ENCODE results near the gene SLC5A10. TPM values are rescaled to one million over a fixed set of nuclear protein-coding genes. Genes with fewer than 3 reads are reported as not detected.

SLC5A10 gene
- not detected in 2 replicates for total RNA-seq (2012; rRNA removed)

GRCh38 chr17:18951941-18952842 is at the start of gene SLC5A10:
Gene SLC5A10 (plus strand): TSS chr17:18952165. CDS start chr17:18952206, 41 bp downstream.
- Histone ChIP-seq H3K9me3 (replicated peaks; ENCODE audit: low read length) (no peaks in the 10 kb centered on the region), H3K27me3 (ENCODE audit: control insufficient read depth, insufficient read depth, low read length) (peaks cover 43% of the 10 kb centered on the region), H3K4me2 (ENCODE audit: low read length) (peak within 1 kb of the TSS; percentile 19), H3K4me1 (ENCODE audit: control insufficient read depth, insufficient read depth, low read length) (no peaks in the 10 kb centered on the region), H3K36me3 (ENCODE audit: insufficient read depth, low read length) (no peaks in the 10 kb centered on the region), H3K4me3 (ENCODE audit: low read length) (no peak within 1 kb of the TSS), H3K9ac (ENCODE audit: low read depth, low read length) (no peak within 1 kb of the TSS)

- no peaks in the 10 kb centered on the region for H3K4me1 ChIP-seq (ENCODE audit: control insufficient read depth, insufficient read depth, low read length)
- H3K4me3 ChIP-seq (ENCODE audit: low read length): no peak overlapping the region
- H3K4me2 ChIP-seq (ENCODE audit: low read length): no peak overlapping the region
- no peaks in the 10 kb centered on the region for H3K27me3 ChIP-seq (ENCODE audit: control insufficient read depth, insufficient read depth, low read length)
- H3K9ac ChIP-seq (ENCODE audit: low read depth, low read length): no peak overlapping the region
- H3K9me3 ChIP-seq (replicated peaks; ENCODE audit: low read length): no peaks in the 10 kb centered on the region
- H3K36me3 ChIP-seq (ENCODE audit: insufficient read depth, low read length): peaks cover 16% of the 10 kb centered on the region
These were observed 47.5 kb upstream of the SLC5A10 start for GRCh38 chr17:18904482-18904881.

DNA sequence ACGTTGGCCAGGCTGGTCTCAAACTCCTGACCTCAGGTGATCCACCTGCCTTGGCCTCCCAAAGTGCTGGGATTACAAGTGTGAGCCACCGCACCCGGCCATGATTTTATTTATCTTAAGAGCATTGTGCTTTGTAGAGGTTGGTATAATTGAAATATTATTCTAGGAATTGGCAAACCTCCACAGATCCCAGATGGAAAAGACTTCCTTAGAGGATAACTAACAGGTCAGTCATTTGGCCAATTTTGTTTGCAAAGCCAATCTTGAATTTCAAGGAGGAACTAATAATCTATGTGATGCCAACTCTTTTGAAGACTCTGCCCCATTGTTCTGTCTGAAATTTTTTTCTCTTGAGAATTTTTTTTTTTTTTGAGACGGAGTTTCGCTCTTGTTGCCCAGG is 46.7 kb upstream of the SLC5A10 start:
- Histone ChIP-seq H3K9ac (ENCODE audit: low read depth, low read length) (no peak overlapping the region), H3K27me3 (ENCODE audit: control insufficient read depth, insufficient read depth, low read length) (no peaks in the 10 kb centered on the region), H3K4me3 (ENCODE audit: low read length) (no peak overlapping the region), H3K4me2 (ENCODE audit: low read length) (no peak overlapping the region), H3K4me1 (ENCODE audit: control insufficient read depth, insufficient read depth, low read length) (no peaks in the 10 kb centered on the region), H3K36me3 (ENCODE audit: insufficient read depth, low read length) (peaks cover 16% of the 10 kb centered on the region), H3K9me3 (replicated peaks; ENCODE audit: low read length) (no peaks in the 10 kb centered on the region)

GRCh38 chr17:18910326-18910725 is 41.6 kb upstream of the SLC5A10 start:
- no peak overlapping the region for H3K9ac ChIP-seq (ENCODE audit: low read depth, low read length)
- H3K4me2 ChIP-seq (ENCODE audit: low read length): no peak overlapping the region
- no peaks in the 10 kb centered on the region for H3K9me3 ChIP-seq (replicated peaks; ENCODE audit: low read length)
- H3K4me1 ChIP-seq (ENCODE audit: control insufficient read depth, insufficient read depth, low read length): no peaks in the 10 kb centered on the region
- no peaks in the 10 kb centered on the region for H3K27me3 ChIP-seq (ENCODE audit: control insufficient read depth, insufficient read depth, low read length)
- H3K36me3 ChIP-seq (ENCODE audit: insufficient read depth, low read length): peaks cover 17% of the 10 kb centered on the region
- no peak overlapping the region for H3K4me3 ChIP-seq (ENCODE audit: low read length)

GRCh38 chr17:18910881-18911280 is 41.1 kb upstream of the SLC5A10 start:
- Histone ChIP-seq H3K9ac (ENCODE audit: low read depth, low read length) (no peak overlapping the region), H3K9me3 (replicated peaks; ENCODE audit: low read length) (no peaks in the 10 kb centered on the region), H3K4me3 (ENCODE audit: low read length) (no peak overlapping the region), H3K4me1 (ENCODE audit: control insufficient read depth, insufficient read depth, low read length) (no peaks in the 10 kb centered on the region), H3K4me2 (ENCODE audit: low read length) (no peak overlapping the region), H3K36me3 (ENCODE audit: insufficient read depth, low read length) (peaks cover 17% of the 10 kb centered on the region), H3K27me3 (ENCODE audit: control insufficient read depth, insufficient read depth, low read length) (no peaks in the 10 kb centered on the region)

DNA sequence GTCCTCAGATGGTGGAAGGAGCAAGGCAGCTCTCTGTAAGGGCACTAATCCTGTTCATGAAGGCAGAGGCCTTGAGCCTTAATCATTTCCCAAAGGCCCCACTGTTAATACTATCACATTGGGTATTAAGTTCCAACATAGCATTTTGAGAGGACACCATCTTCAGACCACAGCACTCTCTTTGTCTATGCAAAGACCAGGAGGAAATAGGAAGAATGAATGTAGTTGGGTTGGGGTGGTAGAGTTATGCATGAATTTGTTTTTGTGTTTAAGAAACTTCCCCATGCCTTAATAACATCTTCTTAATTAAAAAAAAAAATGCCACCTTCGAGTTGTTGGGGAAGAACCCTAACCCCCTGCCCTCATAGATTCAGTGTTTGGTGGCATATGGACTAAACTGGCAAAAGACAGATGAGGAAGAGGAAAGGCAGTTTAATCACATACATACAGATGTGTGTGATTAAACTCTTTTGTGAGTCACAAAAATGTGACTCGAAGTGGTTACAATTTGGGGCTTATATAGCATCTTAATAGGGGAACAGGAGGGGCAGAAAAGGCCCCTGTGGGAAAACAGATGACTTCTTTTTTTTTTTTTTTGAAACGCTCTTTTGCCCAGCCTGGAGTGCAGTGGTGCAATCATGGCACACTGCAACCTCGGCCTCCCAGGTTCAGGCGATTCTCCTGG is 35.0 kb upstream of the SLC5A10 start:
- H3K36me3 ChIP-seq (ENCODE audit: insufficient read depth, low read length): peaks cover 18% of the 10 kb centered on the region
- H3K27me3 ChIP-seq (ENCODE audit: control insufficient read depth, insufficient read depth, low read length): no peaks in the 10 kb centered on the region
- H3K4me3 ChIP-seq (ENCODE audit: low read length): no peak overlapping the region
- H3K4me2 ChIP-seq (ENCODE audit: low read length): no peak overlapping the region
- no peaks in the 10 kb centered on the region for H3K9me3 ChIP-seq (replicated peaks; ENCODE audit: low read length)
- no peak overlapping the region for H3K9ac ChIP-seq (ENCODE audit: low read depth, low read length)
- H3K4me1 ChIP-seq (ENCODE audit: control insufficient read depth, insufficient read depth, low read length): peaks cover 21% of the 10 kb centered on the region

- H3K9me3 ChIP-seq (replicated peaks; ENCODE audit: low read length): no peaks in the 10 kb centered on the region
- H3K4me1 ChIP-seq (ENCODE audit: control insufficient read depth, insufficient read depth, low read length): peaks cover 25% of the 10 kb centered on the region
- no peak overlapping the region for H3K4me3 ChIP-seq (ENCODE audit: low read length)
- no peak overlapping the region for H3K9ac ChIP-seq (ENCODE audit: low read depth, low read length)
- peaks cover 13% of the 10 kb centered on the region for H3K36me3 ChIP-seq (ENCODE audit: insufficient read depth, low read length)
- H3K27me3 ChIP-seq (ENCODE audit: control insufficient read depth, insufficient read depth, low read length): no peaks in the 10 kb centered on the region
- H3K4me2 ChIP-seq (ENCODE audit: low read length): no peak overlapping the region
These were observed 34.4 kb upstream of the SLC5A10 start for GRCh38 chr17:18917506-18918032.

DNA sequence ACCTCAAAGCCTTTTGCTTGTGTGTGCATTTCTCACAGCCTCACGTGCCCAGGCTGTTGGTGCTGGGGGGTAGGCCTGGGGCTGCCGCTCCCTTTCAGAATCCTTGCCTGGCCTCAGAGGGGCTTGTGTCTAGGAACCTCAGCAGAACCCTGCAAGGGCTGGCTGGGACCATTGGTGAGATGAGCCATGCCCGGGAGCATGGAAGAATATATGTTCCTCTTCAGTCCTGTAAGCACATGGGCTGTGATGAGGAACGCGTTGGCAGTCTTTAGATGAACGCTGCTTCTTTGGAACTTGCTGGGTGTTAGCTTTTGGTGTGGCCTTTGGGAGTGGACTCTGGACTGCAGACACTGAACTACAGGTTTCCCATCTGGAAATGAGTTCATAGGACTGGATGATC is 32.0 kb upstream of the SLC5A10 start:
- Histone ChIP-seq H3K9ac (ENCODE audit: low read depth, low read length) (no peak overlapping the region), H3K4me3 (ENCODE audit: low read length) (no peak overlapping the region), H3K36me3 (ENCODE audit: insufficient read depth, low read length) (peaks cover 8% of the 10 kb centered on the region), H3K4me1 (ENCODE audit: control insufficient read depth, insufficient read depth, low read length) (peaks cover 25% of the 10 kb centered on the region), H3K9me3 (replicated peaks; ENCODE audit: low read length) (no peaks in the 10 kb centered on the region), H3K27me3 (ENCODE audit: control insufficient read depth, insufficient read depth, low read length) (no peaks in the 10 kb centered on the region), H3K4me2 (ENCODE audit: low read length) (no peak overlapping the region)

DNA sequence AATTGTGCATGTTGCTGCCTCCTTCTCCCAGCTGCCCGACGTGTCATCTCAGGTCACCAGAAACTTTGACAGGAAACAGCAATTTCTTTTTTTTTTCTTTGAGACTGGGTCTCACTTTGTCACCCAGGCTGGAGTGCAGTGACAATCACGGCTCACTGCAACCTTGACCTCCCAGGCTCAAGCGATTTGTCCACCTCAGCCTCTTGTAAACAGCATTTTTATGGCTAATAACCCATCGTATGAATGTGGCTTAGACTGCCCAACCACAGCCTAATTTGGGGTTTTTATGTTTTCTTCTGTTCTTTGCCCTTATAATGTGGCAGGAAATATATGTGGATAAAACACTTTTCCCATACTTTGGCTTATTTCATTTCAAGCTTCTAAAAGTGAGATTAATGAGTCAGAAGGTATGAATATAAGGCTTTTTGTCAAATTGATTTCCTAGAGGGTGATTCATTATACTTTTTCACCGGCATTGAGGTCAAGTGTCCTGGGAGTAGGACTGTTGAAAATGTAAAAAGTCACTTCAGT is 31.0 kb upstream of the SLC5A10 start:
- Histone ChIP-seq H3K4me3 (ENCODE audit: low read length) (no peak overlapping the region), H3K4me1 (ENCODE audit: control insufficient read depth, insufficient read depth, low read length) (peaks cover 25% of the 10 kb centered on the region), H3K4me2 (ENCODE audit: low read length) (peak overlapping the region; percentile 59), H3K27me3 (ENCODE audit: control insufficient read depth, insufficient read depth, low read length) (no peaks in the 10 kb centered on the region), H3K9me3 (replicated peaks; ENCODE audit: low read length) (no peaks in the 10 kb centered on the region), H3K36me3 (ENCODE audit: insufficient read depth, low read length) (peaks cover 14% of the 10 kb centered on the region), H3K9ac (ENCODE audit: low read depth, low read length) (no peak overlapping the region)

DNA sequence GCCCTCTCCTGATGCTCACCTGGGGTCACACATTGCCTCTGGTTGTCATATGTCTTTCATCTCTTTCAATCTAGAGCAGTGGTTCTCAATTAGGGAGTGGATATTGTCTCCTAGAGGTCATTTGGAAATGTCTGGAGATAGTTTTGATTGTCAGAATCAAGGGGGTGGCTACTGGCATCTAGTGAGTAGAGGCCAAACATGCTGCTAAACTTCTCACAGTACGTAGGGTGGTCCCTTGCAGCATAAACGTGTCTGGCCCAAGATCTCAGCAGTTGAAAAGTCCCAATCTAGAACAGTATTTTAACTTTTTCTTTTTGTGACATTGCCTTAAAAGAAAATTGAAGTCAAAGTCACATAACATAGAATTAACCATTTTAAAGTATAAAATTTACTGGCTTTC is 30.5 kb upstream of the SLC5A10 start:
- no peaks in the 10 kb centered on the region for H3K27me3 ChIP-seq (ENCODE audit: control insufficient read depth, insufficient read depth, low read length)
- no peak overlapping the region for H3K9ac ChIP-seq (ENCODE audit: low read depth, low read length)
- no peaks in the 10 kb centered on the region for H3K9me3 ChIP-seq (replicated peaks; ENCODE audit: low read length)
- H3K4me3 ChIP-seq (ENCODE audit: low read length): no peak overlapping the region
- peak overlapping the region; percentile 59 for H3K4me2 ChIP-seq (ENCODE audit: low read length)
- peaks cover 25% of the 10 kb centered on the region for H3K4me1 ChIP-seq (ENCODE audit: control insufficient read depth, insufficient read depth, low read length)
- H3K36me3 ChIP-seq (ENCODE audit: insufficient read depth, low read length): peaks cover 15% of the 10 kb centered on the region

- Histone ChIP-seq H3K4me3 (ENCODE audit: low read length) (no peak overlapping the region), H3K9me3 (replicated peaks; ENCODE audit: low read length) (no peaks in the 10 kb centered on the region), H3K36me3 (ENCODE audit: insufficient read depth, low read length) (peaks cover 19% of the 10 kb centered on the region), H3K27me3 (ENCODE audit: control insufficient read depth, insufficient read depth, low read length) (no peaks in the 10 kb centered on the region), H3K4me2 (ENCODE audit: low read length) (no peak overlapping the region), H3K9ac (ENCODE audit: low read depth, low read length) (no peak overlapping the region), H3K4me1 (ENCODE audit: control insufficient read depth, insufficient read depth, low read length) (peaks cover 25% of the 10 kb centered on the region)
These were observed 30.0 kb upstream of the SLC5A10 start for GRCh38 chr17:18921912-18922451.

All from skeletal muscle satellite cell (primary cell).